Progenitor cell of endocrine pancreas (in vitro differentiated cells): ENCODE results near the gene EDNRB. TPM values are rescaled to one million over a fixed set of nuclear protein-coding genes. Genes with fewer than 3 reads are reported as not detected.

Source experiments
- DNase-seq: peaks from one replicate; pipeline ENCODE4 v3.0.0; 2021; ENCODE audit warnings: low spot score; ENCODE audit not compliant: unreplicated experiment
- H3K27ac Mint-ChIP-seq: 2 replicates; pipeline ENCODE4 v1.8.0; 2021; ENCODE audit warnings: mild to moderate bottlenecking, moderate library complexity, mixed read lengths
- H3K27me3 Mint-ChIP-seq: 2 replicates; pipeline ENCODE4 v1.8.0; 2021; ENCODE audit warnings: mixed read lengths
- H3K36me3 Mint-ChIP-seq: 2 replicates; pipeline ENCODE4 v1.8.0; 2022; ENCODE audit warnings: mixed read lengths; ENCODE audit not compliant: insufficient read depth
- H3K4me1 Mint-ChIP-seq: 2 replicates; pipeline ENCODE4 v1.8.0; 2021; ENCODE audit warnings: low read depth, mixed read lengths
- H3K4me3 Mint-ChIP-seq: 2 replicates; pipeline ENCODE4 v1.8.0; 2021; ENCODE audit warnings: low read depth, mild to moderate bottlenecking, moderate library complexity, mixed read lengths
- H3K9me3 Mint-ChIP-seq: 2 replicates; pipeline ENCODE4 v1.8.0; 2021; ENCODE audit warnings: low read depth, mixed read lengths
- total RNA-seq: library from RNA; stranded (reverse); gene quantifications from 2 replicates; pipeline ENCODE4 v1.2.1, GENCODE V29; 2021
- TF ChIP-seq, protein P1 (sequence below): fragments of 200-600 bp; sonication (generic); IDR thresholded peaks from one replicate; pipeline ENCODE4 v1.5.0; 2021; ENCODE audit warnings: antibody characterized with exemption, mild to moderate bottlenecking; ENCODE audit not compliant: unreplicated experiment

Gene EDNRB
- total RNA-seq, 1 donor from 2014 or later = 1.0 TPM

DNA sequence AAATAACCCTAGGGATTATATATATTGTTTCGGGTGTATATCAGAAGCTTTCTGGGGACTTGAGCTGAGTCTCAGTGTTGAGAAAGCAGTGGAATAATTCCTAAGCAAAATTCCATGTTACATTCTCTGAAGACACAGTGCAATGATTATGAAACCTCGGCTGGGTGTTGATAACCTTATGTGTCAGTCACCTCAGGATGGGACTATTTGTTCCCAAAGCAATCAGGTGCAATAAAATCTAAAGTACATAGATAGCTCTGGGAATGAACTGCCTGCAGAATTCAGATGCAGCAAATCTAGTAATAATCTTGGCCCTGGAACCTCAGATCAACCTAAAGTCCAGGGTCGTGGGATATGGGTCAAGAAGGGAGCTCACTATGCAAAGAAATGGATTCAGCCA, 53.0 kb downstream of the EDNRB start:
- Mint-ChIP-seq H3K27me3 (no peaks in the 10 kb centered on the region), H3K27ac (no peak overlapping the region), H3K36me3 (no peaks in the 10 kb centered on the region), H3K9me3 (peaks cover 11% of the 10 kb centered on the region), H3K4me1 (peaks cover 1% of the 10 kb centered on the region), H3K4me3 (no peak overlapping the region)
- DNase-seq = no peak
- TF ChIP-seq, protein P1, sequence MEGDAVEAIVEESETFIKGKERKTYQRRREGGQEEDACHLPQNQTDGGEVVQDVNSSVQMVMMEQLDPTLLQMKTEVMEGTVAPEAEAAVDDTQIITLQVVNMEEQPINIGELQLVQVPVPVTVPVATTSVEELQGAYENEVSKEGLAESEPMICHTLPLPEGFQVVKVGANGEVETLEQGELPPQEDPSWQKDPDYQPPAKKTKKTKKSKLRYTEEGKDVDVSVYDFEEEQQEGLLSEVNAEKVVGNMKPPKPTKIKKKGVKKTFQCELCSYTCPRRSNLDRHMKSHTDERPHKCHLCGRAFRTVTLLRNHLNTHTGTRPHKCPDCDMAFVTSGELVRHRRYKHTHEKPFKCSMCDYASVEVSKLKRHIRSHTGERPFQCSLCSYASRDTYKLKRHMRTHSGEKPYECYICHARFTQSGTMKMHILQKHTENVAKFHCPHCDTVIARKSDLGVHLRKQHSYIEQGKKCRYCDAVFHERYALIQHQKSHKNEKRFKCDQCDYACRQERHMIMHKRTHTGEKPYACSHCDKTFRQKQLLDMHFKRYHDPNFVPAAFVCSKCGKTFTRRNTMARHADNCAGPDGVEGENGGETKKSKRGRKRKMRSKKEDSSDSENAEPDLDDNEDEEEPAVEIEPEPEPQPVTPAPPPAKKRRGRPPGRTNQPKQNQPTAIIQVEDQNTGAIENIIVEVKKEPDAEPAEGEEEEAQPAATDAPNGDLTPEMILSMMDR = no peak

DNA sequence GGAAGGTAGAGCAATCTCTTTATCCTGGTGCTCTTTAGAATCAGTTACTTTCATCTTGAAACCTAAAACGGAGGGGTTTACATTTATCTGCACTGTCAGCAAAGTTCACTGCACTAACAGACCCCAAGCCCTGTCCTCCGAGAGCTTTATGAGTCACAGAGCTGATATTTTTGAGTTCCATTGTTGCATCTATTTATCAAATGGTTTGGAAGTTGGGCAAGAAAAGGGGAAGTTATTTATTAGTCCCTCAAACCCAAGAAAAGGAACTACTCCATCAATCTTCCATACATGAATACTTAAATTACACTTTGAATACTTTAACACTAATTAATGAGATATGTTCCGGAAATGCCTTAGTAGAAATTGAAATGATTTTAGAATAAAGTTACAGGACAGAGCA, 55.5 kb downstream of the EDNRB start:
- H3K27me3 Mint-ChIP-seq = no peaks in the 10 kb centered on the region
- H3K4me3 Mint-ChIP-seq = no peak overlapping the region
- TF ChIP-seq, protein P1 = no peak
- no peaks in the 10 kb centered on the region for H3K36me3 Mint-ChIP-seq
- DNase-seq = no peak
- H3K27ac Mint-ChIP-seq = no peak overlapping the region
- peaks cover 5% of the 10 kb centered on the region for H3K9me3 Mint-ChIP-seq
- peaks cover 1% of the 10 kb centered on the region for H3K4me1 Mint-ChIP-seq

DNA sequence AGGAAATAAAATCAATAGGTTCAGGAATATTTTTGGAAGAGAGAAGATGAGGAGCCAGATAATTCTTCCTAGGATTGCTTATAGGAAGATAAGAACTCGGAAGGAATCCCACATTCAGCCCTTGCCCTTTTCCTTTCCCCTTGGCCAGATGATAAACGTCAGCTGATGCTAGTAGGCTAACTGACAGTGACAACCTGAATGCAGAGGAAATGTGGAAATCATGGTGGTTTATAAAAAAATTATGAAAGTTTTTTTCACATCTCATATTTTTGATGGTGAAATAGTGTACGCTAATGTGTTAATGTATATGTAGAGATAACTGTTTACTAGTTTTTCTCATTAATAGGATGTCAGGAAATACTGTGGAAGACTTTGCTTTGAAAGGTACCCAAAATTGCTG, 56.9 kb downstream of the EDNRB start:
- Mint-ChIP-seq H3K9me3 (no peaks in the 10 kb centered on the region), H3K27ac (no peak overlapping the region), H3K4me1 (peaks cover 1% of the 10 kb centered on the region), H3K36me3 (no peaks in the 10 kb centered on the region), H3K4me3 (no peak overlapping the region), H3K27me3 (no peaks in the 10 kb centered on the region)
- DNase-seq = no peak
- TF ChIP-seq, protein P1 = no peak

DNA sequence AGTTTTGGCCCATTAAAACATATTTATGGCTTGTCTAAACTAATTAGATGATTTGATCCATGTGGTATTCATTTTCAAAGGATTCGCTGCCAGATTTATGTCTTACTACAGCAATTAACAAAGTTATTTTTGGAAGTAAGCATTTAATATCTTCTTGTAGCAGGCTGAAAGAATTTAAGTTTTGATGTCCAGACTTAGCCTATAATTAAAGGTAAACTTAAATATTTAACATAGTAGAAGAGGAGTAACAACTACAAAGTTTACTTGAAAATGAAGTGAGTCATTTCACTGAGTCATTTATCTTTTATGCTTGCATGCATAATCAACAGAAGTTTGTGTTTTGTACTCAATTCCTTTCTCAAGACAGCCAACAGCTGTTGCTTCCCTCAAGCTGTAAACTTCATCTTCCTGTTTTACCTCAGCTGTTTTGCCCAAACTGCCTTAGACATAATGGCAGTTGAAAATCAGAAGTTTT, 58.1 kb downstream of the EDNRB start:
- Mint-ChIP-seq H3K9me3 (no peaks in the 10 kb centered on the region), H3K4me3 (no peak overlapping the region), H3K4me1 (no peaks in the 10 kb centered on the region), H3K36me3 (no peaks in the 10 kb centered on the region), H3K27ac (no peak overlapping the region), H3K27me3 (no peaks in the 10 kb centered on the region)
- no peak for DNase-seq
- TF ChIP-seq, protein P1 = no peak

DNA sequence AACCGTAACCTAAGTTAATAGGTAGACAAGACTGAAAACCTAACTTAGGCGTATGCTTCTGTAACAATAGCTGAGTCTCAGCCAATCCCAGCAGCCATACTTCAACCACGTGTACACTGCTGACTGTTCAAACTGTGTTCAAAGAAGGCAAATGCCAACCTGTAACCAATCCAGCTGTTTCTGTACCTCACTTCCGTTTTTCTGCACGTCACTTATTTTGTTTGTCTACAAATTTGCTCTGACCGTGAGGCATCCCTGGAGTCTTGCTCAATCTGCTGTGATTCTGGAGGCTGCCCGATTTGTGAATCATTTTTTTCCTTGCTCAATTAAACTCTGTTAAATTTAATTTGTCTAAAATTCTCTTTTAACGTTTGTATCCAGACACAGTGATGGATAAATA, 59.2 kb downstream of the EDNRB start:
- TF ChIP-seq, protein P1 = no peak
- Mint-ChIP-seq H3K27me3 (no peaks in the 10 kb centered on the region), H3K36me3 (no peaks in the 10 kb centered on the region), H3K4me1 (no peaks in the 10 kb centered on the region), H3K27ac (no peak overlapping the region), H3K9me3 (no peaks in the 10 kb centered on the region), H3K4me3 (no peak overlapping the region)
- no peak for DNase-seq
